ENCODE measurements around the gene SASH1.

SASH1 gene

DNA sequence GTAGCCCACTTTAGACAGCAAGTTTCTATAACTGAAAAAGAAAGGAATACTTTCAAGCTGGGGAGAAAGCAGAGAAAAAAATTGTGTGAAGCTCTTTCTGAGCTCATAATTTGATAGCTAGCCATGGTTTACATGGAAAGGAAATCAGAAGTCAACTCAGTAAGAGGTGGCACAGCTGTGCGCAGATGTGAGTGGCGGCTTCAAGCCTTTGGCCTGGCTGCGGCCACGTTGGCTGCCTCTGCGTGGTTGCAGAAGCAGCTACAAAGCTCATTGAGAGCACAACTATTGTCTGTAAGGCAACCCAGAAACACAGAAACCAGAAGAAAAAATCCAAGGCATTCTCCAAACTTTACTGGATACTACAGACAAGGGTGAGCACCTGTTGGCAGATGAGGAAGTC, 136.9 kb downstream of the SASH1 start:
- DNase-seq (ENCODE audit: insufficient read length, low spot score), result no peak
- no peak for FAIRE-seq

DNA sequence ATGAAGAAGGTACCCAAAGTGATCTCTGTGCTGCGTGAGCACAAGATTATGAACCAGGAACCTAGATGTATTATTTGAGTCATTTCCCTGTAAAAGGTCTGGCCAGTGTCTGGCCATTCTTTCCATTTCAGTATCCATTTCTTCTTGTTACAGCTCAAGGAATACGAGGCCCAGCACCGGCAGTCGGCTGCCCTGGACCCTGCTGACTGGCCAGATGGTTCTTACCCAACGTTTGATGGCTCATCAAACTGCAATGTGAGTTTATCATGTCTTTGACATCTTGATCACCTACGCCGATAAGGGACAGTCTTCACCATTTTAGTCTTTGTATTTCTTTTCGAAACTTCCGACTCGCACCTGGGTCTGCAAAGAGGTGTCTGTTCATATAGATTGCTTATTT, 144.8 kb downstream of the SASH1 start:
- FAIRE-seq, result no peak
- DNase-seq (ENCODE audit: insufficient read length, low spot score), result no peak

DNA sequence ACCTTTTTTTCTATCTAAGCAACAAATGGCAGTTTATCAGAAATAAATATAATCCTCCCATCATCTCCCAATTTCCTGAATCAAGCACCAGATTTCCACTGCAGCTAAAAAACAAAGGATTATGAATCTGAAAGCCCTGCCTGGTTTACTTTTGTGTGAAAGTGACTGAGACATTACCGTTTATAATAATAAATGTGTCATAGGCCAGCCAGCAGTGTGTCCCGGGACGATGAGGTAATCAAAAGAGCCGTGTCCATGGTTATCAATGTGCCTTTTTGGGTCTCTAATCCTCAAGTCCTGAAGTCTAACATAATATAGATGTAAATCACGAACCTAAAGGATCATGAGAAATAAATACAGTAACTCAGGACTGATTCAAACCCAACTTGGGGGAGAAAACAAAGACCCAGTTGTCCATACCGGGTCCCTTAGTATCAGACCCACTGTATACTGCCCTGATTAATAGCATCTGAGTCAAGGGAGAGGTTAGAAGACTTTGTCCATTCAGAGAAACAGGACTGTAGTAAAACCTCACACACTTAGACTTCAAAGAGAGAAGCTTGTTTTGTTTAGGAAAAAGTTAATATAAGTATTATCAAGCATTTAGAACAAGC, 149.1 kb downstream of the SASH1 start:
- DNase-seq (ENCODE audit: insufficient read length, low spot score) (no peak), FAIRE-seq (no peak)

DNA sequence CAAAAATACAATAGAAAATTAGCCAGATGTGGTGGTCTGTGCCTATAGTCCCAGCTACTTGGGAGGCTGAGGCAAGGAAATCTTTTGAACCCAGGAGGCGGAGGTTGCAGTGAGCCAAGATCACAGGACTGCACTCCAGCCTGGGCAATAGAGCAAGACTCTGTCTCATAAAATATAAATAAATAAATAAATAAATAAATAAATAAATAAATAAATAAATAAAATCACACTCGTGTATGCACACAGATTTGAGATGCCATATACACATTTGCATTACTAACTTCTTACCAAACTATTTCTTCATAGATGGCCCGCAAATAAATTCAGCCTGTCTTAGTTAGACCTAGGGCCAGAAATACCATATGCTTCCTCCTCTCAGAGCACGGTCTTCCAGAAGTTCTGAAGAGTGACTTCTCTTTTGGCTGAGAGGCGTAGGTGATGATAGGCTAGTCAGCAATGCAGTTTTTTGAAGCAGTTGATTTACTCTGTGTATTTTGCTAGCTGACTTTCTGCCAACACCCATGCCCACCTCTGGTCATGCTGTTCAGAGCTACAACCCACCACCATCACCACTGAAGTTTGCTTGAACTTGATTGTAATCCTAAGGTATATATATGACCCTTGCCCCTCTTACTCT, 150.1 kb downstream of the SASH1 start:
- FAIRE-seq (no peak), DNase-seq (ENCODE audit: insufficient read length, low spot score) (no peak)

DNA sequence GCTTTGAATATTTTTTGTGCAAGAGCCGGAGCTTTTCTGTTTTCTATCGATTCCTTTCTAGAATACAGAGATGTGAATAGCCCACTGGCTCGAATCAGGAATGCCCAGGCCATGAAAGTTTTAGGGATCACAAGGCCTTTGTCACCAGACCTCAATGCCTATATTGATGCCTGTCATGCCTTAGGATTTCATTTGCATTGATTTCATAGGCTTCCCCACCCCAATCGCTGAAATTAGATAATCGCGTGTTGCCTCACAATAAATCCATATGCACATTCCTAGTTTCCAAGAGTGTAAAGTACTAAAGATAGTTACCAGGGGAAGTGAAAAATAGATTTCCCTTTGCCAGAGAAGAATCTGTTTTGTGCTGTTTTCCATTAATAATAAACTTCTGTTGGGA, 150.8 kb downstream of the SASH1 start:
- no peak for DNase-seq (ENCODE audit: insufficient read length, low spot score)
- FAIRE-seq, result no peak

DNA sequence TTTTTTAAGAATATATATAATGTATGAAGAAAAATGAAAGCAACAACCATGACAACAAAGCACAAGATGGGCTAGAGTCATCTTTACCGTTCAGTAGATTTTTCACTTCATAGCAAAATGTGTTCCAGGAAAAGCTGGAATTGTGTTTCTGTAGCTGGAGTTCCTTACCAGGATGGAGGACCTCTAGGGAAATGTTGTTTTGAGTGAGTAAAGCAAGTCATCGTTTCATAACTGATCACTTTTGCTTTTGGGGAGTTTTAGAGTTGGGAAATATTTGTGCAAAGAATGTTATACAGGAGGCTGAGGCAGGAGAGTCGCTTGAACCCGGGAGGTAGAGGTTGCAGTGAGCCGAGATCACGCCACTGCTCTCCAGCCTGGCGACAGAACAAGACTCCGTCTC, 151.6 kb downstream of the SASH1 start:
- DNase-seq (ENCODE audit: insufficient read length, low spot score) (no peak), FAIRE-seq (no peak)

DNA sequence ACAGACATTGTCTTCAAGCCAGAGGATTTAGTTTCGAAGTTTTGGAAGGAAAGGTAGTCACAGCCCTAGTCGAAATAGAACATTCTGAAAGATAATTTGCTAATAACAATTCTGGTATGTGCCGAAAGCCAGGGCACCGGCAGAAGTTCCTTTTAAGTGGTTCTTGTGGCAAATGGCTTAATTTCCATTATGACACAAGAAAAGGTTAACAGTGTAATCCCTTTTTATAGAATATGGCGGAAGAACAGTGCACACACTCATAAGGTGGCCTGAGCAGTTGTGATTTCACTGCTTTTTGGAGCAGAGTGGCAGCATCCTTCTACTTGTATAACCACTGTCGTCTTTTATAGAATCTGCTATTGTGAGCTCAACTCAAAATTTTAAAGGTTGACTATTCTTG, 152.4 kb downstream of the SASH1 start:
- no peak for FAIRE-seq
- DNase-seq (ENCODE audit: insufficient read length, low spot score), result no peak

DNA sequence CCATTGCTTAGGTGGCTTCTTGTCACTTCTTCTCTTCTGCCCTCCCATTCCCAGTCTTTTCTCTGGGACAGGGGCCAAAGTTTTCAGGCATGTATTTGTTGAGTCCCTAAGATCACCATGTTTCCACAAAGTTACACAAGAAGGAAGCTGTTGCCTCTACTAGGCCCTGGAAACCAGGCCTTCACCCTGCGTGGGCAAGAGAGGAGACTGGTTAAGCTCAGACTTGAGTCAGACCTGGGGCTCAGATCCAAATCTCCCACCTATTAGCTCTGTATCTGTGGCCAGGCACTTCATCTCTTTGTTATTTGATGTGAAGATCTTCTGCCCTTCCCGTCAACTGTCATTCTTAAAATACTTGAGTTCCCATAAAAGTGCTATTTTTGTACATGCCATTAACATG, 154.6 kb downstream of the SASH1 start:
- no peak for DNase-seq (ENCODE audit: insufficient read length, low spot score)
- FAIRE-seq, result no peak

DNA sequence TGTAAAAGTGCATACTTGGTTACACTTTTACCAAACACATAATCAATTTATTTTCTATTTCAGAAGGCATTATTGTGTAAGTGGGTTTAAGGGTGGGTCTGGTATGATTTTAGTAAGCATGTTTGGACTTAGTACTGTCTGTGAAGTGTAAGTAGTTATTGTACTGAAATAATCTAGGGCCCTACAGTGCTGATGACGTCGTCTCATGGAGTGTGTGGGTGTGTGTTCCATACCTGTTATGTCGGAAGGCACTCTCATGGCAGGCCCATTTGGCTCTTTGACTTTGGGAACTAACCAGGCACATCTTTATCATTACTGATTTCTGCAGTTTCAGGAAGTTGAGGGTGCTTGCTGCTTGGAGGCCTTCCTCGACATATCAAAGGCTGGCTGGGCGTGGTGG, 155.1 kb downstream of the SASH1 start:
- FAIRE-seq, result no peak
- DNase-seq (ENCODE audit: insufficient read length, low spot score), result no peak

DNA sequence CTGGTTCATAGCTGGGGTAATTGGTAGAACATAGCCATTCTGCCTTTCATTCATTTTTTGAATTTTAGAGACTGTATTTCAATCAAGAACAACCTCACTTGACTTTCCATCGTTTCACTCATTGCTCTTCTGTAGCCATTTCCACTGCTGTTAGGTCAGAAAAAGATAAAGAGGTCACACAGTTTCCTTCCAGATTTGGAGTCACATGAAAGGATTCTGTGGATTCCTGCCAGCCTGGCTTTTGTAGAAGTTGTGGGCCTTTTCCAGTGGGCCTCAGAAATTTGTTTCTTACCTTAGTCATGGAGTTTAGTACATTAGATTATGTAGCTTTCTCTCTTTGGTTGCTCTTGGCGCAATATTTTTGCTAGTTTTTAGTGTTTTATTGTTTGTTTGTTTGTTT, 157.8 kb downstream of the SASH1 start:
- FAIRE-seq (no peak), DNase-seq (ENCODE audit: insufficient read length, low spot score) (no peak)

DNA sequence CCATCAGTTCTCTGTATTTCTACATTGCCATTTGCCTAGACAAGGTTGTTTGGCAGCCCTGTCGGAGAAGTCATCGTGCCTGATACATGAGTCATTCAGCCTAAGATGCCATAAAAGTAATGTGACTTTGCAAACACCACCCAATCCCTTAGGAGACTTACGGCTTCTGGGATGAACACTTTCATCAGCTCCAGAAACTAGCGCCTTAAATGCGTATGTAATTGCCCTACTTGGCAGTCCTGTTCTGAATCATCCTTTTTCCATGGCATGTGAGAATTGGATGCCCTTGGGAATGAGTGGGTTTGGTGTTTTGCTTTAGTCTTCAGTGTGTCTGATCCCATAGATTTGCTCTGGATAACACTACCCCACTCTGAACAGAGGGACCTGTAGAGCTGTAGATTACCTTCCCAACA, 158.5 kb downstream of the SASH1 start:
- FAIRE-seq, result no peak

DNA sequence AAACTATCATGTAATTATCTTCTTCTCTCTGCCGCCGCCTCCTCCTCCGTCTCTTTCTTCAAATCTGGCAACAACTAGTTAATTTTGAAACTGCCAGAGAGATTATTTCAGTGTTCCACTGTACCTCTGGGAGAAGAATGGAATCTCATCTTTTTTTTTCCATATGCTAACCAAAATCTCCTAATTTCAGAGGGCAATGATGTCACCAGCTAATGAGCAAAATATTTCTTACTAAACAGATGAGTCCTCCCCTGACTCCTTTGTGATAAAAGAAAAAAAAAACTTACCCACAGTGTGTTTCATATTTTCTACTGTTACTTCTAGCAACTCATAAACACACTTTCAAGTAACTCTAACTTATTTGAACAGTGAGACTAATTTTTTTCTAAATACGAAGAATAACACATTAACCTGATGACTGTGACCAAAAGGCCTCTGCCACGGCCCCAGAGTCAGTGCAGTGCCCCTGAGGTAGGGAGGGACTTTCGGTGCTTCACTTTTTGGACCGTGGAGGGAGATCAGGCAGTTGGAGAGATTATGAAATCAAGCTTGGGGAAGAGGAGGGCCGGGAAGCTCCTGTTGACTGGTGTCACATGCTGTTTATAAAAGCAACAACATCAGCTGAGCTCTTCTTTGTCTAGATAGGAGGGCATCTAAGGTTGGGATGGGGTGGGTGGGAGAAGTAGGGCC, 159.6 kb downstream of the SASH1 start:
- DNase-seq (ENCODE audit: insufficient read length, low spot score) (no peak), FAIRE-seq (no peak)

More for the DNA sequence above, 158.5 kb downstream of the SASH1 start:
- DNase-seq (ENCODE audit: insufficient read length, low spot score), result peak; percentile 45

DNA sequence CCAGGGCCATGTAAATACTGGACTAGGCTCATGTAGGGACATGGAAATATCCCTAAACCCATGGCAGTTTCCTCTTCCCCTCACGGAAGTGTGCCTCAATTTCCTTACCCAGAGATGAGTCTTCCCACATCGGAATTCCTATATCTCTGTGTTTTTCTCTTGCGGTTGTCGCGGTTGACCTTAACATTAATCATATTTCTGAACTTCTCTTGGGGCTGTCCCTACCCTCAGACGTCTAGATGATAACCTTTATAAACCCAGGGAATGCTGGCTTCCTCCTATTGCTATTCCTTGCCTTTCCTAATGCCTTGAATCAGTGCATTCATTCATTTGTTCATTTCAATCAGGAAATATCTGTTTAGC, 160.1 kb downstream of the SASH1 start:
- DNase-seq (ENCODE audit: insufficient read length, low spot score), result no peak
- FAIRE-seq, result no peak

DNA sequence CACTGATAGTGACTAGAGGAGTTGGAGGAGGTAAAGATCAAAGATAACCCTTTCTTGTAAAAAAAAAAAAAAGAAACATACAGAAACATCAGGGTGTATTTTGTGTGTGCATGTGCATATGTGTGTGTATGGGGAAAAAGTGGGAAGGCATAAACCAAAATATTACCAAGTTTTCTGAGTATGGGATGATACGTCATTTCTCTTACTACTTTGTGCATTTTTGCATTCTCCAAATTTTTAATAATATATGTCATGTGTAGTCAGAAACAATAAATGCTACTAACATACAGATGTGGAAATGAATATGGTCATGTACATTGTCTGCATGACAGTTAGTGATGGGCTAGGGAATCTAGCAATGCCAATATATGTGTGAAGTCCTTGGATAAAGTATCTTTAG, 161.1 kb downstream of the SASH1 start:
- DNase-seq (ENCODE audit: insufficient read length, low spot score) (no peak), FAIRE-seq (no peak)

DNA sequence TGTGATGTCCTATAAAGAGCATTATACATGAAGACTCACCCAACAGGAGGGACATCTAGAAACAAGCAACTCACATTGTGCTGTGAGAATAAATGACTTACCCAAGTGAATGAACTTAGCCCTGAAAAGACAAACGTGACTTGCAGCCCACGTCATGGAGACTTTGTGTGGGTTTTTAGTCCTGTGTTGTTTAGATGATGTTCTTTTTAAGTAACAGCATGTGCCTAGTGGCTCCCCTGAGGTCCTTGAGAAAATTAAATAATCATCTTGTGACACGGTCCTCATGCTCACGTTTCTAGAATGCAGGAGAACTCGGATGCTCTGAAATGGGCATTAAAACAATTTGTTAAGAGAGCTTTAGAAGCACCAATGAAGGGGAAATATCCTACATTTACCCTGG, 165.1 kb downstream of the SASH1 start:
- FAIRE-seq, result no peak
- no peak for DNase-seq (ENCODE audit: insufficient read length, low spot score)

DNA sequence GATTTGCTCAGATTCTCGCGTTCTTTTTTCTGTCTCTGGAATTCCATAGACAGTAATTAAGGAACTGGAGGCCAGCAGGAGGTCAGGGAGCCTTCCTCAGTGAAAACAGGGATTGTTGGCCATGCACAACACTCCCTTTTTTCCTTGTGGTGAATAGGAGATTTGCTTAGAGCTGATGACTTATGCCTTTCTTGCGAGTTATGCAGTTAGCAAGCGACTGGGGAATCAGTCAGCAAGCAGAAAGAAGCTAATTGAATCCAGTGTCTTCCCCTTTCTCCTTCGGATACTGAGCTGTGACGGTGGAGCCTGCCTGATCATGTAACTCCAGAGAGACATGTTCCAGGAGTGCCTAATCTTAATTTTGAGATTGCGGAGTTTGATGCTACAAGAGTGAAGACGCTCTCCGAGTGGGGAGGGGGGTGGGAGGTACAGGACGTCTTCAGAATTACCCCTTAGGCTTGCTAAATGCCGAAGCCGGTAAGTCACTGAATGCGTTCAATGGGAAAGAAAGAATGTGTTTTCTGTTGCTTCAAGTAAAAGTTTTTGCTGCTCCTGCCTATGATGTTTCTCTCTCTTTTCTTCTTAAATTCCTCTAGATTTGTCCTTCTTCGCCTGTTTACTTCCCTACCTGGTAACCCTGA, 165.9 kb downstream of the SASH1 start:
- FAIRE-seq (no peak), DNase-seq (ENCODE audit: insufficient read length, low spot score) (no peak)

DNA sequence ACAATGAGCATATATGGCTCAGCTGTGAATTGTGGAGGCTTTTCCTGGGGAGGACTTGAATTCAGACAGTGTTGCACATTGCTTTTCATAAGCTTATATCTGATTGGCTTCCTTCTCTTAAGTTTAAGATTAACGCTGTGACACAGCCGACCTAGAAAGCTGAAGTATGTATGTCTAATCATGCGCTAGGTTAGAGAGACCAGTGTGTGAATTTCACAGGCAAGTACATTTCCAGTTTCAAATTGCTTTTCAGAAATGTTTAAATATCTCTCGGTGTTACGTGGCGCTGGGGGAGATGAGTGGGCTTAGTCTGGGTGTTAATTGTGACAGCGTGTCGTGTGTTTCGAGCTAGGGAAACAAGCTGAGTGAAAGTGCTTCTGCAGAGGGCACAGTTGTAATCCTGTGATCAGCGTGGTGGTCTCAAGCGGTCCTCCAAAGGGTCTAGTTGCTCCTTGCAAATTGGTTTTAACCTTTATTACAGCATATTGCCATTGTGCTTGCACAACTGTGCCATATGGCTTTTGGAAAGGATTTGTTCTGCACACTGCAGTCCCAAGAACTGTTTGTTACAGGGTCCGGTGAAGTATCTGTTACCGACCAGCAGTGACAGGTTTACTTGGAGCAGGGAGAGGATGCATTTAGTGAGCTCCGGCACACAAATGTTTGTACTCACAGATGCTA, 166.6 kb downstream of the SASH1 start:
- DNase-seq (ENCODE audit: insufficient read length, low spot score) (no peak), FAIRE-seq (no peak)

DNA sequence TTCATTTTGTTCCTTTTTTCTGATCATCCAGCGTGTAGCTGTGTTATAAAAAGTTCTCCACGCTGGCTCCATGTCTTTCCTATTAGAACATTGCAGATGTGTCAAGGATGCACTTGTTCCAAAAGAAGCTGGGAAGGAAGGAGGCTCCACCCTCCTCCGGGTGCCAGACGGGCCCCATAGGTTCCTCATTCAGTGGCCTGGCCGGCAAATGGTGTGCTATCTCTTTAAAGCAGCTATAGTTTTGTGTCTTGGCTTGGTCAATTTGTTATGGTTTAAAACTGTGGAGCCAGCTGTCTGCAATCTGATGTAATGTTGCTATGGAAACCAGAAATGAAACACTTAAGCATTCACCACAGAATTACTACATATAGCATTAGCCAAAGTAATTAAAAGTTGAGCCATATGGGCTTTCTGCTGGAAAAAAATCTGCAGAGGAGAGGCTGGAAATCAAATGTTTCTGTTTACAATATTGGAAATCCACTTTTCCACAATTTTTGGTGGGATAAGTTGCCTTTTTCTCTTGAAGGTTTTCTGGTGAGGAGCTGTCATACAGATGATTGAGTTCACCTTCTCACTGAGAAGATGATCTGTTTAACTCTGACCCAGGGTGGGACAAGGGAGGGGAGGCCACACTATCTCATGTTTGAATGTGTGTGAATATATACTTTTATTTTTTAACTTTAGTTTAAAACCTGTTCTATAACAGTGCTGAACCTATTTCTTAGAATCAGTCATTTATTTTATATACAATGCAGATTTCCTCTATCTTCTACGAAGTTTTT, 167.4 kb downstream of the SASH1 start:
- FAIRE-seq (no peak), DNase-seq (ENCODE audit: insufficient read length, low spot score) (peak; percentile 29)

DNA sequence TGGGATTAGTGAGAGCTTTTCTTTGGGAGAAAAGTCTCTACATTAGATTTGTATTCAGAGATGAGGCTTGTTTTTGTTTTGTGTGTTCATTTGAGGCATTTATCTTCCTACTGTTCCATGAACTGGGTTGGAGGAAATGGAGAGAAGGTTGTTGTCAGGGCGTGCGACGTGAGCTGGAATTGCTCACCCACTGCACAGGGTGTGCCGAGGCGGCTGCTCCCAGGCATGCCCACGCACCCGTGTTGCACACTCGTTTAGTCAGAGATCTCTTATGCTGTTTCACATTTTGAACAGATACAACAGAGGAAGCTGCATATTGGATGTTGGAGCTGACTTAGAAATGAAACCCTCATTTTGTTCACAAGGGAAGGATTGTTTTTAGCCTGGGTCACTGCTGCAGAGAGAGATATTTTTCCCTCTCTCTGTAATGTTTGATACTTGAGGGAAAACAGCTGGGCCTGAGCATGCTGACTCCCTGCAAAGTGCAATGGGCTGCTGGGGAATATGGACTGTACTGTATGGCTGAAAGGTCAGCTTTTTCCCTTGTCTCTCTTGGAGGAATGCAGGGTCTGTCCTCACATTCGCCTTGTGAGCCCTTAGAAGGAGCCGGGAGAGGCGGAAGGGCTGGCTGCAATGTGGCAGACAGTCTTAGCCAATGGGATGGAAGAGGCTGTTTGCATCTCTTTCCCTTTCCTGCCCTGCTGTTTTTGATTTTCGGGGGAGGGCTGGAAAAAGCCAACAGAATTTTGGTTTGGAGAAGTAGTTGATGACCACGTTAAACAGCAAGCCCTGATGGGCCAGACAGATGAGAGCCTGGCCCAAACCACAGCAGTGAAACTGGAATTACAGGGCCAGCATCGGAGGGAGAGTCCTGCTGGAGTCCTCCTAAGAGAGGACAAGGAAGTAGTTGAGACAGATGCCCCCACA, 170.8 kb downstream of the SASH1 start:
- FAIRE-seq (no peak), DNase-seq (ENCODE audit: insufficient read length, low spot score) (no peak)
